Measurements from ENCODE around the gene RNF2.
"Not testable (repeated sequence)": the region's sequence is repeated elsewhere in the genome, so short reads cannot be mapped to it uniquely, and the experiment has no call there.

Gene RNF2

DNA sequence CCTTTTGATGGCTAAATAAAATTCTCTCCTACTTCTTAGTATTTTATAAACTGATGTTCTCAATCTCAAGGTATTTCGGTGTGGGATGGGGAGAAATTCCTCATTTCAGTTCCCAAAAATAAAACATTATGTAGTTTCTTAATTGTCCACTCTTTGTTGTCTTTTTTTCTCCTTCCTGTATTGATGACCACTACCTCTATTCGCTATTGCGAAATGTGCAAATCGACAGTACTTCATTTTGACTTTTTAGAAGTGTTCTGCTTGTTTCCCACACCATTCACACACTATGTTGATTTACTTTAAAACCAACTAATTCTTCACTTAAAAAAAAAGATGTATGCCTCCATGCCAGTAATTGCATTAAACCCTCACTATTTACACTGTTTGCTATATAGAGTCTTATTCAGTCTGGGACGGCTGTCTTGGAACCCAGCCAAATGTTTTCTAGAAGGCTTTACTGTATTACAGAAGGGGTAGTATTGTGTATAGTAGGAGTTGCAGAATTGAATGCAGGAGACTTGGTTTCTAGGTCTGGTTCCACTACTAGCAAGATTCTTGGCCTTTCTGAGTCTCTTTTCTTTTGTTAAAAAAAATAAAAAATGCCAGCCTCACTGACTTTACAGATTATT lies 5.6 kb downstream of the RNF2 start:
- no peak for DNase-seq

DNA sequence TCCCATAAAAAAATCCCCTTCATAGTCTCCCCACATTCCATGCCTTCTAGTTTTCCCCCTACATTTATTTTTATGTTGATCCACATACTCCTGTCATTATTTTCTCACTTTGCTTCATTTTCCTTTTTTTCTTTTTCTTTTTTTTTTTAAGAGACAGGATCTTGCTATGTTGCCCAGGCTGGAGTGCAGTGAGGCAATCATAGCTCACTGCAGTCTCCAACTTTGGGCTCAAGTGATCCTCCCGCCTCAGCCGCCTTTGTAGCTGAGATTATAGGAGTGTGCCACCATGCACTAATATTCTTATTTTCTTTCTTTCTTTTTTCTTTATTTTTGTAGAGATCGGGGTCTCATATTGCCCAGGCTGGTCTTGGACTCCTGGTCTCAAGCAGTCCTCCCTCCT lies 7.8 kb downstream of the RNF2 start:
- DNase-seq: no peak

DNA sequence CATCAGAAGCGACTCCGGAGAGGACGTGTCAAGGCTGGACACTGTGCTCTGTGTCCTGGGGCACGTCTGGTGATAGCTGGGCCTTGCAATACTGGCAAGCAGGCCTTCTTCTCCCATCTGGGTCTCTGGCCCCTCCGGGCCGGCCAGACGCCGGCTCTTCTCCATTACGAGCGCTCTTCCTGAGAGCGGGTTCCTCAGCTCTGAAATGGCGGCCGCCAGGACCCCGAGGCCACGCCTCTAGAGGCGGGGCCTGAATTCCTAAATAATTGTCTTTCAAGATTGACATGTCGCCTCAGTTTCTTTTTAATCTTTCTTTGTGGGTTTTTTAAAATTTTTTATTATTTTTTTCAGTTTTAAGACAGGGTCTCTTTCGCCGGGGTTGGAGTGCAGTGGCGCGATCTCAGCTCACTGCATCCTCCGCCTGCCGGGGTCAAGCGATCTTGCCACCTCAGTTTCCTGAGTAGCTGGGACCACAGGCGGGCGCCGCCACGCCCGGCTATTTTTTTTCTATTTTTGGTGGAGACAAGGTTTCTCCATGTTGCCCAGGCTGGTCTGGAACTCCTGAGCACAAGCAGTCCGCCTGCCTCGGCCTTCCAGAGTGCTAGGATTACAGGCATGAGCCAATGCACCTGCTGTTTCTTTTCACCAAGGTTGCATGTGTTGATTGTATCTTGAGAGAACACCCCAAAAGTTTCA lies 9.2 kb downstream of the RNF2 start:
- DNase-seq: no peak

DNA sequence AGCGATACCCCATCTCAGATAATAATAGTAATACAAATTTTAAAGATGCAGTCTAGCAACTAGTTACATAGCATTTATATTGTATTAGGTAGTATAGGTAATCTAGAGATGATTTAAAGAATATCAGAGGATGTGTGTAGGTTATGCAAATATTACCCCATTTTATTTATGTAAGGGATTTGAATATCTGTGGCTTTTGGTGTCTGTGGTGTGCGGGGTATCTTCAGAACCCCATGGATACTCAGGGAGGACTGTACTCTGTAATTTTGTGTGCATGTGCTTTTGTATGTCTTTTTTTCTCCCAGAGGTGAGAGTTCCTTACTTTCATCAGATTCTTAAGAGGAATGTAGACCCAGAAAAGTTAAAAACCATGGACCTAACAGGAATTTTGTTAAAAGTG lies 12.8 kb downstream of the RNF2 start:
- DNase-seq: no peak

DNA sequence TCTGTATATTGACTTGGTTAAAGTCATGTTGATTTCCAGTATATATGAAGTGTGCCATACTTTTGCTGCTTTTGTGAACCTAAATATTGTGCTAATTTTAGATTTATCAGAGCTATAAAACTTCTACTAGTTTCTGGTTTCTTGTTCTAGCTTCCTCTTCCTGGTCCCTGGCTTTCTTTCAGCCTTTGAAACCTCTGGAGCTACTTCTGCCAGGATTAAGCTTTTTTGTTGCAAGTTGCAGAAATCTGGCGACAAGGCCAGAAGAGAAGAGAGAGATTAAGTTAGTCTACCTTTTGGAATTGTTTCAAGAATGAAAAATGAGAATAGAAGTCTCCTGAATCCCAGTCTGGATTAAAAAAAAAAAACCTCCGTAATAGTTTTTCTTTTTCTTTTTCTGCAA lies 13.5 kb downstream of the RNF2 start:
- no peak for DNase-seq

GRCh38 chr1:185059950-185060571 lies 14.7 kb downstream of the RNF2 start:
- DNase-seq: no peak

DNA sequence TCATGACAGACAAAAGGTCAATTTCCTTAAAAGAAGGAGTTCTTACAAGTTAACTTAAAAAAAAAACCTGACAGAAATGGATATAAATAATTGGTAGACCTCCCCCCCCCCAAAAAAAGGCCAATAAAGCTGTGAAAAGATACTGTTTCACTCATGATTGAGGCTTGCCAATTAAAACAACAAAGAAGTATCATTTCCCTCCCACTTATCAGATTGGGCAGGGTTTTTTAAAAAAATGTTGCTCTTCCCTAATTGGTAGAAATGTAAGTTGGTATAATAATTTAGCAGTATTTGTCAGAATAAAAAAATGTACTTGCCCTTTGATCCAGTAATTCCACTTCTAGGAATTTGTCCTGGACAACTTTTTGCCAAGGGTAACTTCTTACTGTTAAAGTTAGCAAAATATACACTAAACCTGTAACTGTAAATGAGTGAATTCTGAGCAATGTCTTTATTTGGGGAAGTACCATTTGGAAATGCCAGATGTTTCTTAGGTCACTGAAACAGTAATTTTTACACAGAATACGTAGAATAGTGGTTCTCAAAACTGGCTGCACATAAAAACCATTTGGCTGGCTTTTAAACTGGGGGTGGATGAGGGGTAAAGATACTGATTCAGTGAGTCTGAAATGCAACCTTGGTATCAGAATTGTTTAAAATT lies 17.5 kb downstream of the RNF2 start:
- DNase-seq: no peak

DNA sequence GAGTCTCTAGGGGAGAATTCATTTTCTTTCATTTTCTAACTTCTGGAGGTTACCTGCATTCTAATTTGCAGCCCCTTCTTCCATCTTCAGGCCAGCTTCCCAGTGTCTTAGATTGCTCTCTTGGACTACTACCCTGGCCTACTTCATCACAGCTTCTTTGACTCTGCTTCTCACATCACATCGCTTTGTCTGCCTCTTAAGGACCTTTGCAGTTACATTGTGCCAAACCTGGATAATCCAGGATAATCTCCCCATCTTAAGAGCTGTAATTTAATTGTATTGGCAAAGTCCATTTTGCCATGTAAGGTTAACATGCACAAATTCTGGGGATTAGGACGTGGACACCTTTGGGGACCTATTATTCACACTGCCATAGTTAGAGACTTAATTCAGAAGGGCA lies 18.4 kb downstream of the RNF2 start:
- no peak for DNase-seq

DNA sequence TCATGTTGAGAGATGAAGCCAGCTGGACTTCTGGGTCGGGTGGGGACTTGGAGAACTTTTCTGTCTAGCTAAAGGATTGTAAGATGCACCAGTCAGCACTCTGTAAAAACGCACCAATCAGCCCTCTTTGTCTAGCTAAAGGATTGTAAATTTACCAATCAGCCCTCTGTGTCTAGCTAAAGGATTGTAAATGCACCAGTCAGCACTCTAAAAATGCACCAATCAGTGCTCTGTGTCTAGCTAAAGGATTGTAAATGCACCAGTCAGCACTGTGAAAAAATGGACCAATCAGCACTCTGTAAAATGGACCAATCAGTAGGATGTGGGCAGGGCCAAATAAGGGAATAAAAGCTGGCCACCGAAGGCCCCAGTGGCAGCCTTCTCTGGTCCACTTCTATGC lies 19.6 kb downstream of the RNF2 start:
- DNase-seq: not testable (repeated sequence)

DNA sequence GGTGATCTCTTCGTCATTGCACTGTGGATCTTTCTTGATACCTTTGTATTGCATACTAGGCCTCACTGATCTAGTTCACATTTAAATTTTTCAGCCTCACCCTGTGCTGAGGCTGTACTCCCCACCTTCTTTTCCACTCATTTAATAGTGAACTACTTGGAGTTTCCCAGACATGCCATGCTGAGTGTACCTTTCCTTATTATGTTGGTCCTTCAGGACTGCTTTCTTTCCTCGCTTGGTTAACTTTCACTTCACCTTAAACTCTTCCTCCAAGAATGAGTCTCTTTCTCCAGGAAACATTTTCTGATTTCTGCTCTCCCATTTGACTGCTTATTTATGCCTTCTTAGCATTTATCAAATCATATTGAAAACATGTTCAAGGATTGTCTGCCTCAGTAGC lies 20.8 kb downstream of the RNF2 start:
- no peak for DNase-seq

- no peak for DNase-seq
Observed at GRCh38 chr1:185068341-185068740, 23.0 kb downstream of the RNF2 start.

DNA sequence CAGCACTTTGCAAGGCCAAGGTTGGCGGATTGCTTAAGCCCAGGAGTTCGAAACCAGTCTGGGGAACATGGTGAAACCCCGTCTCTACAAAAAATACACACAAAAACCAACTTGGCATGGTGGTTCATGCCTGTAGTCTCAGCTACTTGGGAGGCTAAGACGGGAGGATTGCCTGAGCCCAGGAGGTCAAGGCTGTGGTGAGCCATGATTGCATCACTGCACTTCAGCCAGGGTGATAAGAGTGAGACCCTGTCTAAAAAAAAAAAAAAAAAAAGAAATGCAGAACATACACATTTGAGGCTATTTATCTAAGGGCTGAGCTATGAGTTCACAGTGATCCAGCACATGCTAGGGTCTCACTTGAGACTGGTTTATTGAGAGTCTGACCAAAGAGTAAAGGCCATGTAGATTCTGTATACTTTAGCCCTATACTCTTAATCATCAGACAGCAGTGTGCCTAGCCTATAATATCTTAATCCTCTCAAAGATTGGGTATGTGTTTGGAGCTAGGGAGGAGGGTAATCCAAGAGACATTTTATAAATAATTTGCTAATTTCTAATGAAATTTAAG lies 23.9 kb downstream of the RNF2 start:
- DNase-seq: no peak

DNA sequence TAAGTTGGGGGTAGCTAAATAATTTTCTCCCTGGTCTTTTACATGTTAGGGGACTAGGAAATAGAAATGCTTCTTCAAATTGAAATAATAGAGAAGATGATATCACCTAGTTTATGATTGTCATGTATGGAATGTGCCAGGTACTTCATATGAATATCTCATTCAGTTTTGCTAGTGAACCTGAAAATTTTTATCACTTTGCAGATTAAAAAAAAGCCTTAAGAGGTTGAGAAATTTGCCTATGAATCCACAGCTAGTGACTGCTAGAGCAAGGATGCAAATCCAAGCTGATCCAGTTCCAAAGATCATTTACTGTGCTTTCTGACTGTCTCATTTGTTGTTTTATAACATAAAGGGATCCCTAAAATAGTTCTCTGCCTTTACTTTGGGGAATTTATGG lies 24.7 kb downstream of the RNF2 start:
- DNase-seq: no peak

- no peak for DNase-seq
Observed at GRCh38 chr1:185073725-185074124, 28.4 kb downstream of the RNF2 start.

GRCh38 chr1:185074307-185074706 lies 28.9 kb downstream of the RNF2 start:
- DNase-seq: no peak

DNA sequence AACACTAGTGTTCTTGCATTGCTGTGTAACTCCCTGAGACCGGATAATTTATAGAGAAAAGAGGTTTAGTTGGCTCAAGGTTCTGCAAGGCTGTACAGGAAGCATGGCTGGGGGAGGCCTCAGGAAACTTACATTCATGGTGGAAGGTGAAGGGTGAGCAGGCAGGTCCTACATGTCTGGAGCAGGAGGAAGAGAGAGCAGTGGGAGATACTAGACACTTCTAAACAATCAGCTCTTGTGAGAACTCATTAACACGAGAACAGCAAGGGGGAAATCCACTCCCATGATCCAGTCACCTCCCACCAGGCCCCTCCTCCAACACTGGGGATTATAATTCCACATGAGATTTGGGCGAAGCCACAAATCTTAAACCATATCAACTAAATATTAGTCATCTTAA lies 30.1 kb downstream of the RNF2 start:
- DNase-seq: no peak

- no peak for DNase-seq
Observed at GRCh38 chr1:185077374-185077773, 32.0 kb downstream of the RNF2 start.

DNA sequence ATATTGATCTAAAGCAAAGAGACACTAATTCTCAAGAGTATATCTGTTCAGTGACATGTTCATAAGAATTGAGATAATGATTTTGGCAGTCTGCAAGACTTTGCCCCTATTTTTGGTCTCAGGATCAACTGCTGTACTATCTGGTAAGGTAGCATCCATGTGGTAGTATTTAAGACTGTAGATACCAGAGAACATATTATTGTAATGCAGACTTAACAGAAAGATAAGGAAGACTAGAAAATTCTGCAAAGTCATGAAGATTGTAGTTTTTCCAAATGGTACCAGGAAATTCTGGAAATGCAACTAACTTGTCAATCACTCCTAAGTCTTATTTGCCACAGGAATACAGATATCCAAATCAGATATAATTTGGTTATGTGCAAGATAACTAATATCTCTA lies 35.1 kb downstream of the RNF2 start:
- DNase-seq: no peak

DNA sequence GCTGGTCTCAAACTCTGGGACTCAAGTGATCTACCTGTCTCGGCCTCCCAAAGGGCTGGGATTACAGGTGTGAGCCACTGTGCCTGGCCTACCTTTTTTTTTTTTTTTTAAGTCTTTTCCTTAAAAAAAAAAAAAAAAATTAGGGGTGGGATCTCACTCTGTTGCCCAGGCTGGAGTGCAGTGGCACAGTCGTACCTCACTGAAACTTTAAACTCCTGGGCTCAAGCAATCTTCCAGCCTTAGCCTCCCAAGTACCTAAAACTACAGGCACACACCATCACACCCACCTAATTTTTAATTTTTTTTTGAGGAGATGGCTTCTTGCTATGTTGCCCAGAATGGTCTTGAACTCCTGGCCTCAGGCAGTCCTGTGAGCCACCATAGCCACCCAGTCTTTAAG lies 38.5 kb downstream of the RNF2 start:
- DNase-seq: no peak

DNA sequence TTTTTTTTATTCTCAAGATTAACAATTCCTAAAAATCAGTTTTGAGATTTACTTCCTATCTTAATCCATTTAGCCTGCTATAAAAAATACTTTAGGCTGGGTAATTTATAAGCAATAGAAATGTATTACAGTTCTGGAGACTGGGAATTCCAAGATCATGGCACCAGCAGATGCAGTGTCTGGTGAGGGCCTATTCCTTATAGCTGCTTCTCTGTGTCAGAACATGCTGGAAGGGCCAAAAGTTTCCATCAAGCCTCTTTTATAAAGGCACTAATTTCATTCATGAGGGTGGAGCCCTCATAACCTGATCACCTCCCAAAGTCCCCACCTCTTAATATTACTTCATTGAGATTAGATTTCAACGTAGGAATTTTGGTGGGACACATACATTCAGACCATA lies 41.7 kb downstream of the RNF2 start:
- DNase-seq: no peak

- DNase-seq: no peak
Observed at GRCh38 chr1:185087746-185088145, 42.4 kb downstream of the RNF2 start.

- DNase-seq: no peak
Observed at GRCh38 chr1:185091480-185091879, 46.1 kb downstream of the RNF2 start.

DNA sequence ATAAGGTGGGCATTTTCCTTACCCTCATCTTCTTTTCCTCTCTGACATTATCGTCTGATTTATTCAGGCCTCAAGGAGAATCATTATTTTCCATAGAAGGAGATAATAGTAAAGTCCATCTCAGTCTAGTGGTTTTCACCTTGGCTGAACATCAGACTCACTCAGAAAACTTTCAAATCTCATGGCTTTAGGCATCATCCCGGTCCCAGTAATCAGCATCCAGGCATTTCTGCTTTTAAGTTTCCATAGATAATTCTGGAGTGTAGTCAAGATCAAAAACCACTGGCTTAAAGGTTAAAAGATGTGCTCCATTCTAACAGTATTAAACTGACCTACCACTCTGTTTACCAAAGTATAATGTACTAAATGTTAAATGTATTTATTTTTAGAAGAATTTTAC lies 49.4 kb downstream of the RNF2 start:
- no peak for DNase-seq

DNA sequence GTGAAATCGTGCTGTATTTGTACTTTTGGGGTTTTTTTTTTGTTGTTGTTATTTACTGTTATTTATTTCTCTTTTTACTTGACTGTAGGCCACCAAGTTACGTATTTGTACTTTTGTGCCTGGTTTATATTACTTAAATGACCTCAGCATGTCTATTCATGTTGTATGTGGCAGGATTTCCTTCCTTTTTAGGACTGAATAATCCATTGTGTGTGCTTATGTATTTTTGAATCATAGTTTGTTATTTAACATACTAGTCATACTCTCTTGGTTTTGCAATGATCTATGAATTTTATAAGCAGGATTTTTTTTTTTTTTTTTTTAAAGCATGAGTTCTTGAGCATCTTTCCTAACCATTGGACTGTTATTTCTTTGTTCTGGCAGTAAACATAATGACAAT lies 51.2 kb downstream of the RNF2 start:
- no peak for DNase-seq

All from activated CD4-positive, alpha-beta T cell treated with anti-CD3 and anti-CD28 coated beads for 4 hours (primary cell).